Measurements from ENCODE around the gene CD302. TPM values are rescaled to one million over a fixed set of nuclear protein-coding genes. Genes with fewer than 3 reads are reported as not detected.

CD302 gene
- total RNA-seq, 1 donor from 2014 or later = 3.9 TPM

DNA sequence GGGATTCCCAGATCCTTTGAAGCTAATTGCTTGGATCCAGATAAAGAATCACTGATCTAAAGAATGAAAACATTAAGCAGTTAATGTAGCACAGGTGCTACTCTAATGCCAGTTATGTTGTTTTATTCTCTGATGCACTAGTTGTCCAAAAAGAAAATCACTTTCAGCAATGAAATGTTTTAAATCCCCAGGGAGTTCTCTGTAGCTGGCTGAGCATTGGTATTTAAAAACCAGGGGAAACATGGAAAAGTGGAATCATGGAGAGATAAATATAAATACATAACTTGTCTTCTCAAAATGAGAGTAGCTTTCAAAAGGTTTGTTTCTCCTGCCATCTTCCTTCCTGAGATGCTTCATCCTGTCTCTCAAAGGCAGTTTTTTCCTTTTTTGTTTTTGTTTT, 37.7 kb downstream of the CD302 start:
- no peak for DNase-seq (ENCODE audit: low spot score, unreplicated experiment)
- TF ChIP-seq, protein P1, sequence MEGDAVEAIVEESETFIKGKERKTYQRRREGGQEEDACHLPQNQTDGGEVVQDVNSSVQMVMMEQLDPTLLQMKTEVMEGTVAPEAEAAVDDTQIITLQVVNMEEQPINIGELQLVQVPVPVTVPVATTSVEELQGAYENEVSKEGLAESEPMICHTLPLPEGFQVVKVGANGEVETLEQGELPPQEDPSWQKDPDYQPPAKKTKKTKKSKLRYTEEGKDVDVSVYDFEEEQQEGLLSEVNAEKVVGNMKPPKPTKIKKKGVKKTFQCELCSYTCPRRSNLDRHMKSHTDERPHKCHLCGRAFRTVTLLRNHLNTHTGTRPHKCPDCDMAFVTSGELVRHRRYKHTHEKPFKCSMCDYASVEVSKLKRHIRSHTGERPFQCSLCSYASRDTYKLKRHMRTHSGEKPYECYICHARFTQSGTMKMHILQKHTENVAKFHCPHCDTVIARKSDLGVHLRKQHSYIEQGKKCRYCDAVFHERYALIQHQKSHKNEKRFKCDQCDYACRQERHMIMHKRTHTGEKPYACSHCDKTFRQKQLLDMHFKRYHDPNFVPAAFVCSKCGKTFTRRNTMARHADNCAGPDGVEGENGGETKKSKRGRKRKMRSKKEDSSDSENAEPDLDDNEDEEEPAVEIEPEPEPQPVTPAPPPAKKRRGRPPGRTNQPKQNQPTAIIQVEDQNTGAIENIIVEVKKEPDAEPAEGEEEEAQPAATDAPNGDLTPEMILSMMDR (IDR thresholded peaks at IDR 0.05; ENCODE audit: unreplicated experiment) = no peak
- Mint-ChIP-seq H3K9me3 (ENCODE audit: low read depth) (no peaks in the 10 kb centered on the region), H3K36me3 (ENCODE audit: insufficient read depth) (peaks cover 31% of the 10 kb centered on the region), H3K4me1 (ENCODE audit: low read depth) (peaks cover 15% of the 10 kb centered on the region), H3K27me3 (no peaks in the 10 kb centered on the region), H3K4me3 (ENCODE audit: low read depth) (no peak overlapping the region), H3K27ac (no peak overlapping the region)

DNA sequence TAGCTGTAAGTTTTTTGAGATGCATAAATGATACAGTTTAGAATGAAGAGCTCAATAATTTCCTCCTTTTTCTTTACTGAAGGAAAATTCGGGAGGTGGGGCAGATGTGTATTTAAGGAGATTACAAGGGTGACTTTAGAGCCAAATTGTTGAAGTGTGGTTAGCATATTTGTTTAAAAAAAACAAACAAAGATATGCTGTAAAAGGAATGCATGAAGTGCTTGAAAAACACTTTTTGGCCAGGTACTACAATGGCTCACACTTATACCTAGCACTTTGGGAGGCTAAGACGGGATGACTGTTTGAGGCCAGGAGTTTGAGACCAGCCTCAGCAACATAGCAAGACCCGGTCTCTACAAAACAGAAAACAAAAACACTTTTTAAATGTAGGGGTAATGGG, 38.4 kb downstream of the CD302 start:
- Mint-ChIP-seq H3K36me3 (ENCODE audit: insufficient read depth) (peaks cover 31% of the 10 kb centered on the region), H3K9me3 (ENCODE audit: low read depth) (no peaks in the 10 kb centered on the region), H3K4me1 (ENCODE audit: low read depth) (peaks cover 15% of the 10 kb centered on the region), H3K27ac (no peak overlapping the region), H3K4me3 (ENCODE audit: low read depth) (no peak overlapping the region), H3K27me3 (no peaks in the 10 kb centered on the region)
- no peak for DNase-seq (ENCODE audit: low spot score, unreplicated experiment)
- TF ChIP-seq, protein P1 (IDR thresholded peaks at IDR 0.05; ENCODE audit: unreplicated experiment) = no peak

DNA sequence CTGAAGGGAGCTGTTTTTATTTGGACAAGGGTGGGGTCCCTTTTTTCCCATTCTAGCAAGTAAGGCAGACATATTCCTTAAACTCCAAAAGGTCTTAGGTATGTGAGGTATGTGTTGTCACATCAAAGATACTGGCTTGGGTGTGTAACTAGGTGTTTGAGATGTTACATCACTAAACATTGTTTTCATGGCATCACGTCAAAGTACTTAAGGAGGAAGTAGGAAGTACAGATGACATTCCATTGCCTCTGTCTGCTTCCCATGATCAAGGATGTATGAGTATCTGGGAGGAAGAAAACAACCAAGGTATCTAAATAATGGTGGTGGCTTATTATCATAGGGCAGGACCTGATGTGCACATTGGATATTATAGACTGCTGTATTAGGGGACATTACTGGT, 39.3 kb downstream of the CD302 start:
- TF ChIP-seq, protein P1 (IDR thresholded peaks at IDR 0.05; ENCODE audit: unreplicated experiment) = no peak
- peak overlapping the region; percentile 39 for H3K27ac Mint-ChIP-seq

DNA sequence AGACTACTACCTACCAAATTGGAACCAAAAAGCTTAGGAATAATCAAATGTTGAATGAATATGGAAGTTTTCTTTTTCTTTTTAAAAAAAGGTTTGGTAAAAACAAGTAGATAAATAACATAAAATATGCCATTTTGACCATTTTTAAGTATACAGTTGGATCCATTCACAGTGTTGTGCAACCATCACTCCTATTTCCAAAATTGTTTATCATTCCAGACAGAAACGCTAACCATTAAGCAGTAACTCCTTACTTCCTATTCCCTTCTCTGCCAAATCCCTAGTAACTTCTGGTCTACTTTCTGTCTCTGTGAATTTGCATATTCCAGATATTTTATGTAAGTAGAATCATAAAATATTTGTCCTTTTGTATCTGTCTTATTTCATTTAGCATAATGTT, 39.8 kb downstream of the CD302 start:
- peaks cover 30% of the 10 kb centered on the region for H3K36me3 Mint-ChIP-seq (ENCODE audit: insufficient read depth)
- H3K4me3 Mint-ChIP-seq (ENCODE audit: low read depth) = no peak overlapping the region
- H3K27me3 Mint-ChIP-seq = no peaks in the 10 kb centered on the region
- TF ChIP-seq, protein P1 (IDR thresholded peaks at IDR 0.05; ENCODE audit: unreplicated experiment) = no peak
- no peak for DNase-seq (ENCODE audit: low spot score, unreplicated experiment)
- H3K27ac Mint-ChIP-seq = peak overlapping the region; percentile 39
- H3K4me1 Mint-ChIP-seq (ENCODE audit: low read depth) = peaks cover 15% of the 10 kb centered on the region
- H3K9me3 Mint-ChIP-seq (ENCODE audit: low read depth) = no peaks in the 10 kb centered on the region

More for the DNA sequence above, 39.3 kb downstream of the CD302 start:
- Mint-ChIP-seq H3K4me1 (ENCODE audit: low read depth) (peaks cover 15% of the 10 kb centered on the region), H3K9me3 (ENCODE audit: low read depth) (no peaks in the 10 kb centered on the region), H3K36me3 (ENCODE audit: insufficient read depth) (peaks cover 31% of the 10 kb centered on the region), H3K27me3 (no peaks in the 10 kb centered on the region), H3K4me3 (ENCODE audit: low read depth) (no peak overlapping the region)
- DNase-seq (ENCODE audit: low spot score, unreplicated experiment) = no peak

DNA sequence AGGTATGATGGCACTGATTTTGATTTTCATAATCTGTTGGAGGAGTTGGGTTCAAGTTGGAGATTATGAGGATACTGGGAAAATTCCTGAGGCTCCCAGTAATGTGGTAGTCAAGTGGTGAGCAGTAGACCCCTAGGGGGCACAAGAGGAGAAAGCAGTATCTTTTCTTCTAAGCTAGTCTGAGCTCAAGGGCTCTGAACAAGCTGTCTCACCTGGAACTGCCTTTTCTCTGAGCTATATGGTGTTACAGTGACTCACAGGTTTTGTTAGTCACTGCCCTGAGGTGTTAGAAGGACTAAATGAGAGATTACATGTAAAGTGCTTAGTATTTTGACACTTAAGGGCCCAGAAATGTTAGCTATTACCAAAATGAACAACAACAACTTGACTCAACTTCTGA, 42.2 kb downstream of the CD302 start:
- peaks cover 41% of the 10 kb centered on the region for H3K36me3 Mint-ChIP-seq (ENCODE audit: insufficient read depth)
- TF ChIP-seq, protein P1 (IDR thresholded peaks at IDR 0.05; ENCODE audit: unreplicated experiment) = peak; percentile 48
- no peak overlapping the region for H3K4me3 Mint-ChIP-seq (ENCODE audit: low read depth)
- H3K27me3 Mint-ChIP-seq = no peaks in the 10 kb centered on the region
- peaks cover 13% of the 10 kb centered on the region for H3K4me1 Mint-ChIP-seq (ENCODE audit: low read depth)
- H3K27ac Mint-ChIP-seq = no peak overlapping the region
- H3K9me3 Mint-ChIP-seq (ENCODE audit: low read depth) = no peaks in the 10 kb centered on the region
- DNase-seq (ENCODE audit: low spot score, unreplicated experiment) = no peak
